ENCODE results near the gene NSD2. TPM values are rescaled to one million over a fixed set of nuclear protein-coding genes. Genes with fewer than 3 reads are reported as not detected.

Gene NSD2
- total RNA-seq, 1 experiment from 2014 or later: 77.4 TPM

- no peak for DNase-seq (ENCODE audit: low read depth)
These were observed 99.7 kb downstream of the NSD2 start for GRCh38 chr4:1970926-1971325.

GRCh38 chr4:1971456-1972200 is 100.4 kb downstream of the NSD2 start:
- no peak for DNase-seq (ENCODE audit: low read depth)

GRCh38 chr4:1972414-1972813 is 101.2 kb downstream of the NSD2 start:
- no peak for DNase-seq (ENCODE audit: low read depth)

DNA sequence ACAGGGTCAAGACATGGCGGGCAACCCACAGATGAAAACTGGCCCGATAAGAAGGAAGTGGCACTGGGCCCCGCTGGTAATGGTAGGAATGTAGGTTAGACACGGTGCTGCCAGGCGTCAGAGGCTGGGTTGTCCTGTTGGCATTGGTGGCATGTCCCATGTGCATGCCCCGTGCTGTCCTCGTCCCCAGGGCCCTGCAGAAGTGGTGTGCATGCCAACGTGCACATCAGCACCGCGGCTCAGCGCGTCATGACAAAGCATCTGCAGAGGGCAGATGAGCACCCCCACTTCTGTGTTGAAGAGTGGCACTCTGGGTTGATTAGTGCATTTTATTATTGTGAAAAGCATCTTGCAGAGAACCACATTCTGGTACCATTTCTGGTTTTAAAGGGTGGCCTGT is 102.0 kb downstream of the NSD2 start:
- no peak for DNase-seq (ENCODE audit: low read depth)

DNA sequence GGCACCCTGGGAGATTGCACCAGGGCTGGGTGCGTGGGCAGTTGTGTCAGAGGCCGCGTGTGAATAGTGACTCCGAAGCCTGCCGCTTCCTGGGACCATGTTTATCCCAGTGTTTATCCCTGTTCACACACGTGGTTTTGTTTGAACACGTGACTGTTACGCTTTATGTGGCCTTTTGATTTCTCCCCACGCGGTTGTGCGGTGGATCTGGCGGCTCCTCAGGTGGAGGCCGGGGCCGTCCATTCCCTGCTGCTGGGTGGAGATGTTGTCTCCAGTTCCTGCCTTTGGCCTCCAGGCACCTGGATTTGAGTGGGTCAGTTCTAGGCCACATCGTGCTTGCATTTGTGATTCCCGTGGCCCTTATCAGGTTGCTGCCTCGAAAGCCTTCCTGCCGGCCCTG is 102.5 kb downstream of the NSD2 start:
- no peak for DNase-seq (ENCODE audit: low read depth)

- DNase-seq (ENCODE audit: low read depth): no peak
These were observed 103.6 kb downstream of the NSD2 start for GRCh38 chr4:1974840-1975239.

- DNase-seq (ENCODE audit: low read depth): no peak
These were observed 104.2 kb downstream of the NSD2 start for GRCh38 chr4:1975391-1975801.

GRCh38 chr4:1975880-1976279 is 104.7 kb downstream of the NSD2 start:
- no peak for DNase-seq (ENCODE audit: low read depth)

DNA sequence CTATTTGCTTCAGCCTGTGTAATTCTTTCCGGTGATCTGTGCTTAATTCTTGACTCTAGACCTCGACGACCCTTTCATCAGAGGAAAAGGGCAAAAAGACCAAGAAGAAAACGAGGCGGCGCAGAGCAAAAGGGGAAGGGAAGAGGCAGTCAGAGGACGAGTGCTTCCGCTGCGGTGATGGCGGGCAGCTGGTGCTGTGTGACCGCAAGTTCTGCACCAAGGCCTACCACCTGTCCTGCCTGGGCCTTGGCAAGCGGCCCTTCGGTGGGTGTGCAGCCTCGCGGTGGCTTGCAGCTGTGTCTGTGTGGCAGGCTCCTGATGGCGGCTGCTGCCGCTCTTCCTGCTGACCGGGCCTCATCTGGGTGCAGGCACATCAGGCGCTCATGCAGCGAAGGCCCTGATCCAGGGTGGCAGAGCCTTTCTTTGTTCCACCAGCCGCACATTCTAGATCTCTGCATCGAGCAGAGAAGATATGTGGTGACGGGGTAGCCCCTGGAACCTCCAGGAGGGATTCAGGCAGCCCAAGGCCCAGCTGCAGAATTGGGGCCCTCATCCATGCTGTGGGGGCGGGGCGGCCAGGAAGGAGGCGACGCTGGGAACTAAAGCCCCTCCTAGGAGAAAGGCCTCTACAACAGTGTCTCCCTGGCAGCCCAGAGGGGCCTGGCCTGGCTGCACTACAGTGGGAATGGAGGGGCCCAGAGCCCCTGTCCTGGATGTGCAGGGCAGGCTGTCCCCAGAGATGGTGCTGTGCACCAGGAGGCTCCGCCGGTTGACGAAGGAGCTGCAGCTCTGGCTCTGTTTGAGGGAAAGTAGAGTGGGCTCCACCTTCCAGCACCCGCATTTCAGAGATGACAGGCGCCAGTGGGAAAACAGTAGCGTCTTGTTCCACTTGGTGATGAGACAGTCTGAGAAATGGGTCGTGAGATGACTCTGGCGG is 105.5 kb downstream of the NSD2 start:
- no peak for DNase-seq (ENCODE audit: low read depth)

- no peak for DNase-seq (ENCODE audit: low read depth)
These were observed 107.0 kb downstream of the NSD2 start for GRCh38 chr4:1978226-1978625.

DNA sequence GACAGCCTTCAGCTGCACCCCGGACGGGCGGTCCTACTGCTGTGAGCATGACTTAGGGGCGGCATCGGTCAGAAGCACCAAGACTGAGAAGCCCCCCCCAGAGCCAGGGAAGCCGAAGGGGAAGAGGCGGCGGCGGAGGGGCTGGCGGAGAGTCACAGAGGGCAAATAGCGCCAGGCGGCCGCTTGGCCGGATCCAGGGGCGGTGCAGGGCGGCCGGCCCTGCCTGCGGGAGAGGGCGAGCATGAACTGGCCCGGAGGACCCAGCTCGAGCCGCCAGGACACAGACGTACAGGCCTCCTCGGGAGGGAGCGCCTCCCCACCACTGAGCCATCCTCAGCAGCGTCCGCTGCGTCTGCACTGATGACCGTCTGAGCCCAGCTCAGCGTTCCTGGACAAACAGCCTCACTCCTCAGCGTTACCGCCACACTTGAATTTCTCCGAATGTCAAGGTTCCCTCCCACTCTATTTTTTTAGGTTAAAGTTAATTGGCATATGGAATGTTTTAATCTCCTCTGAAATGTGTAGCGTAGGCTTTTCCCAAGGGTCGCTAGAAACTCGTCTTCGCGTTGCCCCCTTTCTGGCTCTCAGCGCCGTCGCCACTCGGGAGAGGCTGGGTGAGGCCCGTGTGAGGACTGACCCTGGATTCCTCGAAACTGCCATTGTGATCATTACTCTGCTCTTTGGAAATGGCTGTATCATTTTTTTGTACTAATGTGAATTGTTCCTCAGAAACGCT is 107.7 kb downstream of the NSD2 start:
- no peak for DNase-seq (ENCODE audit: low read depth)

GRCh38 chr4:1979477-1980196 is 108.4 kb downstream of the NSD2 start:
- no peak for DNase-seq (ENCODE audit: low read depth)

DNA sequence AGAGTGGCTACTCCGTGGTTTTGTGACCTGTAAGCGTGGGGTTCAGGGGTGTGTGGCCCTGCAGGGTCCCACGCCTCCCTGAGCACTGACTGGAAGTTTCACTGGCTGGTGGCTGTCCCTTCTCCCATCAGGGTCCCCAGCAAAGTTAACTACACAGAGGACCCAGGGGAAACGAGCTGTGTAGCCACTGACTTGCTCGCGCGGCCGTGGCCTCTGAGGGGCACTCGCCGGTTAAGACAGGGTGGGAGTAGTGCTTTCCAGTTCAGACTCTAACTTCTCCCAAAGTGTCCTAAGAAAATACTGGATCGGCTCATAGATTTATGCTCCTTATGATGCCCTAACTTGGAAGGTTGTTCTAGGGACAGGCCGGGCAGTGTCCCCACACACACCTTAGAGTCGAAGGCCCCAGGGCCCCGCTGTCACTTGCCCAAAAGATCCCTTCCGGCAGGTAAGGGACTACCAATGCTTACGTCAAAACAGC is 109.4 kb downstream of the NSD2 start:
- DNase-seq (ENCODE audit: low read depth): no peak

DNA sequence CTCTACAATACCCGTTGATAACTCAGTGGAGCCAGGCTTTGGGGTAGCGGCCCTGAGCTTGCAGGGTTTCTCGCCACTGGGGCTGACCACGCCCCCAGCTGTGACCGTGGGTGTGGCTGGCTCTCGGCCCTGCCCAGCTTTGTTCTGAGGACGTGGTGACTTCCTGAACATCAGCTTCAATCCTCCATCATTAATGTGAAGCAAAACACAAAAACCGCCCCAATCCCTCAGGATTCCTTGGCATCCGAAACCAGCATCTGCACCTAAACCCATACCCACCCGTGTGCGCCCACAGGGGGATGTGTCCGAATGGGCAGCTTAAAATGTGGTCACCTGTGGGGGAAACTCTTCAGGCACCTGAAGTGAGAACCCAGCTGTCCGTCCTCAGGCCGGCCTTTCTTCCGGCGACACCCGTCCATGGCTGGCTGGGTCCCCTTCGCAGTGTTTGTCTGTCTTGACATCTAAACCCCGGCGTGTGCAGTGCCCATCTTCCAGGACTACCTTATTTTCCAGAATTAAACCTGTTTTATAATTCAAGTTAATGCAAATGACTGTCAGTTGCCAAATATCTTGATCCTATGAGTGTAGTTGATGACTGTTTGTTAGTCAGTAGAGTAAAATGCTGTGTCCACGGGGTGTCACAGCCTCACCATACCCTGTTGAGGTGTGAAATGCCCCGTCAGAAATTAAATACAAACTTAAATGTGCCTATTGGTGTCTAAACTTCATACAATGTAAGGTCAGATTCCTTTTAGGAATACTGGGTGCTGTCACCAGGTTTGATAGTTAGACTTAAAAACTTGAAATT is 110.3 kb downstream of the NSD2 start:
- DNase-seq (ENCODE audit: low read depth): peak; percentile 34

DNA sequence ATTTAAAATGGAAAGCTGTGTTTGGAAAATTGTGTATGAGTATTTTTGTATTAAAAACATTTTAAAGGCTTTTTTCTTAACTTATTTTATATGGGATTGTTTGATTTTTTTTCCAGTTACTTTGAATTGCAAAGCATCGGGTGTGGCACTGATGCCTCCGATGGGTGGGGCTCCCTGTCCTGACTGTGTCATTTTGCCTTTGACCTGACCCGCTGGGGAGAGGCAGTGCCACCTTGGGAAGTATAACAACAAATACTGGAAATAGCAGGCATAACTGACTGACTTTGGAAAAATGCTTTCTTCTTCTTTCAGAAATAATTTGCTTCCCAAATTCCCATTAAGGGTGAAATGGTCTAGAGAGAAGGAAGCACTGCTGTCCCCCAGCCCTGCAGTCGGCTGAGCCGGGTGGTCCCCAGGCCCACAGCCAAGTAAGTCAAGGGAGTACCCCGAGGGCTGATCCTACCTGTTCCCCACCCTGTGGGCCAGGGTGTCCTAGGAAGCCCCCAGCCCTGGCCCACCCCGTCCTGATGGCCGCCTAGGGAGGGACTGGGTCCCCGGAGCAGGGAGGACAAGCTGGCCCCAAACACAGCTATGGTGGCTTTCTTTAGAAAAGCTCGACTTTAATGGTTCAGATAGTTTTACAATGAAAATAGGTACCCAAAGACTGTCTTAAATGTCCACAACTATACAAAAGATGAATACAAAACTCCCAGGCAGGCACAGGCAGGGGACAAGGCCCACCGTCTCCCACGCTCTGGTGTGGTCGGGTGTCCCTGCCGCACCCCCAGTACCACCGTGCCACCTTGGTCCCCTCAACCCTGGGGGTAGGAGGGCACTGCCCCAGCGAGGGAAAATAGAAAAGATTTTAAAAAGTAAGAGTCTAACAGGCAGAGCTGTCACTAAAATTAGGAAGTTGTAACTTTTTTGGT is 111.2 kb downstream of the NSD2 start:
- no peak for DNase-seq (ENCODE audit: low read depth)

GRCh38 chr4:1983053-1983845 is 112.1 kb downstream of the NSD2 start:
- DNase-seq (ENCODE audit: low read depth): no peak

GRCh38 chr4:1983846-1984405 is 112.7 kb downstream of the NSD2 start:
- no peak for DNase-seq (ENCODE audit: low read depth)

All from LHCN-M2 (cell line).